ENCODE measurements around the gene CTNND2.
A peak's percentile ranks its signal among the peaks of the same experiment; 100 is the strongest.

Gene CTNND2

GRCh38 chr5:11224436-11225187 is 679.6 kb downstream of the CTNND2 start:
- peak; percentile 11 for DNase-seq

GRCh38 chr5:11222169-11222568 is 682.1 kb downstream of the CTNND2 start:
- no peak for DNase-seq

- DNase-seq = no peak
Measured at GRCh38 chr5:11214864-11215644, 689.2 kb downstream of the CTNND2 start.

GRCh38 chr5:11212706-11213105 is 691.5 kb downstream of the CTNND2 start:
- peak; percentile 4 for DNase-seq

- no peak for DNase-seq
Measured at GRCh38 chr5:11197726-11198125, 706.5 kb downstream of the CTNND2 start.

GRCh38 chr5:11191673-11192072 is 712.6 kb downstream of the CTNND2 start:
- DNase-seq = no peak

- no peak for DNase-seq
Measured at GRCh38 chr5:11182441-11183080, 721.7 kb downstream of the CTNND2 start.

GRCh38 chr5:11181940-11182339 is 722.3 kb downstream of the CTNND2 start:
- no peak for DNase-seq

- DNase-seq = no peak
Measured at GRCh38 chr5:11180890-11181289, 723.4 kb downstream of the CTNND2 start.

GRCh38 chr5:11177999-11178711 is 726.1 kb downstream of the CTNND2 start:
- DNase-seq = no peak

- no peak for DNase-seq
Measured at GRCh38 chr5:11174591-11174990, 729.7 kb downstream of the CTNND2 start.

- DNase-seq = no peak
Measured at GRCh38 chr5:11172484-11172883, 731.8 kb downstream of the CTNND2 start.

GRCh38 chr5:11171236-11171635 is 733.0 kb downstream of the CTNND2 start:
- no peak for DNase-seq

- DNase-seq = no peak
Measured at GRCh38 chr5:11166923-11167322, 737.3 kb downstream of the CTNND2 start.

GRCh38 chr5:11164531-11165294 is 739.5 kb downstream of the CTNND2 start:
- DNase-seq = no peak

- no peak for DNase-seq
Measured at GRCh38 chr5:11157132-11157531, 747.1 kb downstream of the CTNND2 start.

GRCh38 chr5:11153670-11154382 is 750.4 kb downstream of the CTNND2 start:
- no peak for DNase-seq

- no peak for DNase-seq
Measured at GRCh38 chr5:11152368-11152767, 751.9 kb downstream of the CTNND2 start.

GRCh38 chr5:11150976-11151375 is 753.3 kb downstream of the CTNND2 start:
- DNase-seq = no peak

GRCh38 chr5:11148810-11149539 is 755.3 kb downstream of the CTNND2 start:
- DNase-seq = no peak

GRCh38 chr5:11146171-11146570 is 758.1 kb downstream of the CTNND2 start:
- DNase-seq = no peak

All from MV-4-11 (cell line).